GM10266 (cell line): ENCODE measurements around the gene CACNA2D4.

Source experiments
- DNase-seq: peaks from one replicate; pipeline ENCODE4 v3.0.0; 2012; ENCODE audit errors: extremely low spot score
- CTCF ChIP-seq: IDR thresholded peaks from 2 replicates; pipeline ENCODE4 v1.5.1; 2012; ENCODE audit warnings: mild to moderate bottlenecking, low read depth; ENCODE audit not compliant: control insufficient read depth, insufficient read depth; ENCODE audit errors: missing control alignments

Gene CACNA2D4

GRCh38 chr12:1797991-1798640 is 120.3 kb downstream of the CACNA2D4 start:
- no peak for DNase-seq
- no peak for TF ChIP-seq CTCF

GRCh38 chr12:1797011-1797901 is 121.2 kb downstream of the CACNA2D4 start:
- peak; percentile 25 for TF ChIP-seq CTCF
- DNase-seq = peak; percentile 65

GRCh38 chr12:1796515-1797010 is 121.9 kb downstream of the CACNA2D4 start:
- TF ChIP-seq CTCF = no peak
- peak; percentile 62 for DNase-seq

GRCh38 chr12:1795785-1796514 is 122.5 kb downstream of the CACNA2D4 start:
- DNase-seq = peak; percentile 96
- peak; percentile 97 for TF ChIP-seq CTCF

- TF ChIP-seq CTCF = no peak
- DNase-seq = no peak
Measured at GRCh38 chr12:1795221-1795784, 123.1 kb downstream of the CACNA2D4 start.

- no peak for DNase-seq
- TF ChIP-seq CTCF = no peak
Measured at GRCh38 chr12:1794440-1795090, 123.9 kb downstream of the CACNA2D4 start.
